Measurements from ENCODE around the gene CD81. TPM values are rescaled to one million over a fixed set of nuclear protein-coding genes. Genes with fewer than 3 reads are reported as not detected.

The CD81 gene
- total RNA-seq, 4 donors from 2014 or later = 264 to 370 (median 298) TPM

- Histone ChIP-seq H3K27ac (no peak overlapping the region), H3K4me3 (replicated peaks in 1 of 3) (no peak overlapping the region), H3K27me3 (no peaks in the 10 kb centered on the region), H3K4me1 (no peaks in the 10 kb centered on the region), H3K36me3 (no peaks in the 10 kb centered on the region), H3K9me3 (no peaks in the 10 kb centered on the region)
- intact Hi-C loops (cut with DNase I) = no loop called here
- no peak for DNase-seq
- TF ChIP-seq POLR2A (IDR thresholded peaks at IDR 0.05) (no peak), CTCF (IDR thresholded peaks at IDR 0.05) (no peak)
- WGBS, 2 donors = 90 to 95% methylated on average over 12 of the region's 12 CpGs
Observed at GRCh38 chr11:2435288-2436012, 58.3 kb downstream of the CD81 start.

- intact Hi-C loops (cut with DNase I) = no loop called here
- DNase-seq = no peak
- WGBS, 2 donors = 85 to 89% methylated on average over 6 to 7 of the region's 10 CpGs
- no peaks in the 10 kb centered on the region for H3K36me3 ChIP-seq
- no peak overlapping the region for H3K4me3 ChIP-seq (replicated peaks in 1 of 3)
- TF ChIP-seq CTCF (IDR thresholded peaks at IDR 0.05) (no peak), POLR2A (IDR thresholded peaks at IDR 0.05) (no peak)
- H3K27me3 ChIP-seq = no peaks in the 10 kb centered on the region
- no peak overlapping the region for H3K27ac ChIP-seq
- H3K9me3 ChIP-seq = no peaks in the 10 kb centered on the region
- no peaks in the 10 kb centered on the region for H3K4me1 ChIP-seq
Observed at GRCh38 chr11:2436013-2436520, 59.0 kb downstream of the CD81 start.

GRCh38 chr11:2436521-2437031, 59.5 kb downstream of the CD81 start:
- intact Hi-C loops (cut with DNase I) = no loop called here

GRCh38 chr11:2437516-2437915, 60.4 kb downstream of the CD81 start:
- Histone ChIP-seq H3K36me3 (no peaks in the 10 kb centered on the region), H3K27me3 (no peaks in the 10 kb centered on the region), H3K4me1 (no peaks in the 10 kb centered on the region), H3K27ac (no peak overlapping the region), H3K9me3 (no peaks in the 10 kb centered on the region), H3K4me3 (replicated peaks in 1 of 3) (no peak overlapping the region)
- intact Hi-C loops (cut with DNase I) = no loop called here
- no peak for DNase-seq
- no peak for TF ChIP-seq POLR2A (IDR thresholded peaks at IDR 0.05)
- no peak for TF ChIP-seq CTCF (IDR thresholded peaks at IDR 0.05)
- WGBS, 2 donors = 86 to 92% methylated on average over 4 of the region's 4 CpGs

More at GRCh38 chr11:2436521-2437031, 59.5 kb downstream of the CD81 start:
- WGBS, 2 donors = 91 to 94% methylated on average over 9 to 10 of the region's 13 CpGs
- no peak overlapping the region for H3K4me3 ChIP-seq (replicated peaks in 1 of 3)
- no peaks in the 10 kb centered on the region for H3K4me1 ChIP-seq
- TF ChIP-seq CTCF (IDR thresholded peaks at IDR 0.05) (no peak), POLR2A (IDR thresholded peaks at IDR 0.05) (no peak)
- no peak for DNase-seq
- no peaks in the 10 kb centered on the region for H3K9me3 ChIP-seq
- H3K36me3 ChIP-seq = no peaks in the 10 kb centered on the region
- no peak overlapping the region for H3K27ac ChIP-seq
- H3K27me3 ChIP-seq = no peaks in the 10 kb centered on the region

GRCh38 chr11:2439820-2440219, 62.7 kb downstream of the CD81 start:
- intact Hi-C loops (cut with DNase I) = no loop called here
- TF ChIP-seq CTCF (IDR thresholded peaks at IDR 0.05) = no peak
- no peak for TF ChIP-seq POLR2A (IDR thresholded peaks at IDR 0.05)
- H3K4me1 ChIP-seq = peaks cover 0 to 9% of the 10 kb centered on the region in 2 donors
- H3K27me3 ChIP-seq = no peaks in the 10 kb centered on the region
- H3K9me3 ChIP-seq = no peaks in the 10 kb centered on the region
- no peak overlapping the region for H3K27ac ChIP-seq
- H3K36me3 ChIP-seq = no peaks in the 10 kb centered on the region
- DNase-seq = no peak
- 95 to 96% methylated on average over 3 of the region's 3 CpGs for WGBS, 2 donors
- H3K4me3 ChIP-seq (replicated peaks in 1 of 3) = no peak overlapping the region

All from thyroid gland (tissue), 4 donors.